Skeletal muscle cell (primary cell): ENCODE data around the gene SYT2.
"Not testable (repeated sequence)": the region's sequence is repeated elsewhere in the genome, so short reads cannot be mapped to it uniquely, and the experiment has no call there.

Experiments
- DNase-seq: peaks from one replicate; pipeline ENCODE4 v3.0.0-alpha.2; 2010; ENCODE audit warnings: low read depth
- H3K4me3 ChIP-seq: 2 replicates; pipeline ENCODE4 v1.5.1; 2011; ENCODE audit warnings: low read depth, mild to moderate bottlenecking, control low read depth, low read length, moderate library complexity

The SYT2 gene

DNA sequence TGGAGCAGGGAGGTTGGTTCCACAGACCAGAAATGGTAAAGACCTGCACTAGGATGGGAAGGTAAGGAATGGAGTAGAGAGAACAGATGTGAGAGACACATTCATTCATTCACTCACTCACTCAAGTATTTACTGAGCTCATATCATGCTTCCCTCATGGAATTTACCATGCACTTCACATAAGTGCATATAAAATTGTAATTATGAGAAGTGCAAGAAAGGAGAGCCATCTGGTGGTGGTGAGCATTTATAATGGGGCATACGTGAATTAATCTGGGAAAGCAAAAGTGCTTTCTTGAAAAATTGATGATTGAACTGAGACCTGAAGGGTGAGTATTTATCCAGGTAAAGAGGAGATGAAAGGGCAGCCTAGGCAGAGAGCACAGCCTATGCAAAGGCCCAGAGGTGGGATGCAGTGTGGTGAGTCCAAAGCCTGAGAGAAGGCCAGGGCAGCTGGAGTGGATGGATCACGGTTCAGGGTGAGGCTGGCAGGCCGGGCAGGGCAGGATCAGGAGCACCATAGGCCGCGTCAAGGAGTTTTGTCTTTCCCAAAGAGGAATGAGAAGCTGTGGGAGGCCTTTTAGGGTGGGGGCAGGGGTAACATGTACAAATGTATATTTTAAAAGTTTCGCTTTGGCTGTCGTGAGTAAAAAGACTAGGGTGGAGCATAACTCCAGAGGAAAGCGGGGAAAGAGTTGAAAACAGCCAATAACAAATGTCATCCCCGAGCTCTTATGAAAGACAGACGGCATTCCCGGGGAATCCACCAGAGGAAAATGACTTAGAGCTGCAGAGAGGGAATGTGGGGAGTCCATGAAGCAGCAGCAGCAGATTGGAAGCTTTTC, 95.7 kb downstream of the SYT2 start:
- DNase-seq, H3K4me3 ChIP-seq: not testable (repeated sequence)

DNA sequence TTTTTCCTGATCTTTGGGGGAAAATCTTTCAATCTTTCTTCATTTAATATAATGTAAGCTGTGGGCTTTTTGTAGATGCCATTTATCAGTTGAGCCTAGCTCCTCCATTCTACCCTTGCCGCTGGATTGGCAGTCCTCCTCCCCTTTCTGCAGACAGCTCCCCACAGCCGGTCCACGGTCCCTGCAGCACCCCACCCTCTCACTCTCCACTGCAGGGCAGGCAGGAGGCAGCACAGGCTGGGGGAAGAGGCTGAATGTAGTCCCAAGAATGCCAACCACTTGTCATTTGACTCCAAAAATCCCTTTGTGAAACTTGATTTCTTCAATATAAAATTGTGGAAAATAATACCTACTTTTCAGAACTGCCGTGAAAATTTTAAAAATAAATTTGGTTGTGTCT, 96.7 kb downstream of the SYT2 start:
- no peak overlapping the region for H3K4me3 ChIP-seq
- DNase-seq = no peak

DNA sequence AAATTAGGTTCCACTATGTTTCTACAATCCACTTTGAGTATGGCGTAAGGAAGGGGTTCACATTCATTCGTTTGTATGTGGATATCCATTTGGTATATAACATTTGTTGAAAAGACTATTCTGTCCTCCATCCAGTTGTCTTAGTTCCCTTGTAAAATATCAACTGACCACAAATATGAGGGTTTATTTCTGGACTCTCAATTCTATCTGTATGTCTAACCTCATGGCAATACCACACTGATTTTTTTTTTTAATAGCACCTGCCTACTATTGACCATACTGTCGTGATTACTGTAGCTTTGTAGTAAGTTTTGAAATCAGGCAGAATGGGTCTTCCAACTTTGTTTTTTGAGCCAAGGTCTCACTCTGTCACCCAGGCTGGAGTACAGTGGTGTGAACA, 98.2 kb downstream of the SYT2 start:
- not testable (repeated sequence) for DNase-seq

DNA sequence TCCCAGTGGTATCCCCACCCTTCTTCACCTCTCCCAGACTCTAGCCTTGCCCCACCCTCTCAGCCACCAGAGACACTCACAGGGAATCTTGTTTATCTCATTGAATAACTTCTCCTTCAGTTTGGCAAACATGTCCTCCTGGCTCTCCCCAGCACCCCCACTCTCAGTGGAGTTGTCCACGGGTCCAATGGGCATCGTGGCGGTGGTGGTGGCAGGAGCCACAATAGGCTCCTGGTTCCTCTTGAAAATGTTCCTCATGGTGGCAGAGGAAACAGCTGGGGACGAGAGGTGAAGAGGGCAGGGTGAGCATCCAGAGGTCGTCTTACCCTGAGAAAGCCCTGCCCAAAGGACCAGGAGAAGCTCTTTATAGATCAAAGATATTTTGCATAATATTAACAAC, 104.7 kb downstream of the SYT2 start:
- H3K4me3 ChIP-seq = no peak overlapping the region
- DNase-seq = no peak

More for the DNA sequence above, 98.2 kb downstream of the SYT2 start:
- H3K4me3 ChIP-seq = not testable (repeated sequence)

DNA sequence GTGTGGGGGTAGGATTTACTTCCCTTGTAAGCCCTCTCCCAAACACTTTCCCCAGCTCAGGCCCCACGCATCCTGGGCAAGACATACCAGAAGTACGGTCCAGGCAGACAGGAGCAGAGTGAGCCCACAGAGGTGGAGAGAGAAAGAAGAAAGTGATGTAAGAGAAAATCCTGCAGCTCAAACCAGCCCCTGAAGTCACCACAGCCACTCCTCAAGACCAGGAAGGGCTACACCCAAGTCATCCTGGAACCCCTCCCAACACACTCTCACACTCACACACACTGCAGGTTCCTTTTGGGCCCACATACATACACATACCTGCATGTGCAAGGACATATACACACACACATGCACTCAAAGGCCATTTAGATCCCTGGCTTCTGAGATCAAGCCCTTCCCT, 106.8 kb downstream of the SYT2 start:
- DNase-seq = no peak

DNA sequence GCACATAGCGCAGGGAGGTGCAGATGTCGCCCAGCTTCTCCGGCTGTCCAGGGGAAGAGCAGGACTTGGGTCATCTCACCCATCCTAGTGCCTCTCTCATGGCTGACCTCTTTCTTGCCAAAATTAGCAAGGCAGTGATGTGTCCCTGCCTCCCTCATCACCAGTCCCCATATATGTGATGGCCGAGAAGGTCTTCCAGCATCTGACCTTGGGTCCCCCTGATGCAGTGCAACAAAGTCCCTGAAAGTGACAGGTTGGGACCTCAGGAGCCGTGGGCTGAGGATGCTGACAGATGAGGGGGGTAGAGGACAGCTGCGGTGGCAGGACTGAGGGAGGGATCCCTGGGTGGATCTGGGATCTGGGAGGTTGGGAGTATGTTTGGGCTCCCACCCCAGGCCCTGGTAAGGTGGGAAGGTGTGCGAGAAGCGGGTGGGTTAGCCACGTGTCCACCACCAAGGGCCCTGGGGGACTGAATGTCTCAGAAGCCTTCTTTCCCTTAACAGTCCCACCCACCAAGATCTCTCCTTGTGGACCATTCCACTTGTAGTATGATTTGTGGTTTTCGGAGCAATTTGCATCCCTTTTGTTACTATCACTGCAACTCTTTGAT, 109.7 kb downstream of the SYT2 start:
- H3K4me3 ChIP-seq = no peak overlapping the region
- DNase-seq = no peak

More for the DNA sequence above, 106.8 kb downstream of the SYT2 start:
- no peak overlapping the region for H3K4me3 ChIP-seq

DNA sequence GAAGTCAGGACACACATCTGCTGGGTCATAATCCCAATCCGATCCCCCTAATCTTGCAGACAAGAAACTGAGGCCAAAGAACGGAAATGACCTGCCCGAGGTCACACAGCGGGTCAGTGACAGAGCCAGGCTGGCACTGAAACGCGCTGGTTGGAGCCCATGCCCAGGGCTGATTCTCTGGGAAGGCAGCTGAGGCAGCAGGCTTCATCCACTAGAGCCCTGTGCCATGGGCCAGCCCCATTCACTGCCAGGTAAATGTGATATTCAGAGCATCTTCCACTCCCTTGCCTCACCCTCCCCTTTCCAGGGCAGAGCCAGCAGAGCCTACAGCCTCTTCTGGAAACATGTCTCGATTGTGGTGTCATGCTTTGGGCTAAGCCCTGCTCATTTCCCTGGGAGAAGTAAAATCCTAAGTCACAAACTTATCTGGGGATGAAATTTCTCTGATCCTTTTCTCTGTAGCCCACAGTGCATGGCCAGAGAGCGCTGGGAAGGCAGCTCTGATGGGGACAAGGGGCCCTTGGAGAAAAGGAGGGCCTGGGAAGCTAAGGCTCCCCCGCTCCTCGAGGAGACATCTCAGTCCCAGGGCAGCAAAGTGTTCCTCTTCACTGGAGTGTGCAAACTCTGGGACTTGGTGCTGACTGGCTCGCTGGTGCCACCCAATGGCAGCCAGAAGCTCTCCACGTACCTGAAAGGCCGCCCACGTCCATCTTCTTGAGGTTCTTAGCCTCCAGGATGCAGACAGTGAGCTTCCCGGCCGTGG, 110.4 kb downstream of the SYT2 start:
- H3K4me3 ChIP-seq = no peak overlapping the region
- no peak for DNase-seq

DNA sequence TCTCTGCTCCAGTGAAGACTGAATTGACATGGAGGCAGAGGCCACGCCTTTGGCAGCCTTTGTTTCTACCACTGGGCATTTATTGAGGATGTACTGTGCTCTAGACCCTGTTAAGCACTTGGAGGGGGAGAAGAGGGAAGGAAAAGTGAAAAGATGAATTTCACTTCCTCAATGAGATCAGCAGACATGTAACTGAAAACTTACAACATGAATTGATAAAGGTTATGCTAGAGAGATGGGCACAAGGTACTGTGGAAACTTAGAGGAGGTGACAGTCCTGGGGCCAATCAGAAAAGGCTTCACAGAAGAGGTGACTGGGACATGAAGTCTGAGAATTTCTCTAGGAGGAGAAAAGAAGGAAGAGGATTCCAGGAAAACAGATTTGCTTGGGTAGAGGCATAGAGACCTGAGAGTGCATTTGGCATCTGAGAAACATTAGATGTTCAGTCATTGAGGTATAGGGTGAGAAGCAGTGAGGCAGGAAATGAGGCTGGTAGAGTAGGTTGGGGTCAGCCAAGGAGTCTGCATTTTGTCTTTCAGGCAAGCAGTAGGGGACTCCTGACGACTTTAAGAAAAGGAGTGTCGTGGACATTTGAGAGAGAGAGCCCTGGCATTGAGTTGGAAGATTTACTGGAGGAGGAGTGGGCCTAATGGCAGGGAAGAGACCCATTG, 113.0 kb downstream of the SYT2 start:
- no peak for DNase-seq
- H3K4me3 ChIP-seq = no peak overlapping the region

DNA sequence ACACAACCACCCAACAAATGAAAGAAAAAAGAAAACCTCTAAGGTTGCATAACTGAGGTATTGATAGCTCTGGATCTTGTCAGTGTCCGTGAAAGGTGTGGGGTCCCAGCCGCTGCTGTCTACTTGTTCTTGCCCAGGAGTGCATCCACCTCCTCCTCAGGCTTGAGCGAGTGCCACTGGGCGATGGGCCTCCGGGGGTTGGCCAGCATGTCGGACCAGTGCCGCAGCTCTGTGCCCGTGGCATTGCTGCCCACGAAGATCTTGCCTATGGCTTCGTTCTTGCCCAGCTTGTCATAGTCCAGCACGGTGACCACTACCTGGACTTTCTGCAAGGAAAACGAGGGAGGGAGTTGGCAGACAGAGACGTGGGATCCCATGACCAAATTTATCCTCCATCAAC, 113.6 kb downstream of the SYT2 start:
- H3K4me3 ChIP-seq = no peak overlapping the region
- no peak for DNase-seq

DNA sequence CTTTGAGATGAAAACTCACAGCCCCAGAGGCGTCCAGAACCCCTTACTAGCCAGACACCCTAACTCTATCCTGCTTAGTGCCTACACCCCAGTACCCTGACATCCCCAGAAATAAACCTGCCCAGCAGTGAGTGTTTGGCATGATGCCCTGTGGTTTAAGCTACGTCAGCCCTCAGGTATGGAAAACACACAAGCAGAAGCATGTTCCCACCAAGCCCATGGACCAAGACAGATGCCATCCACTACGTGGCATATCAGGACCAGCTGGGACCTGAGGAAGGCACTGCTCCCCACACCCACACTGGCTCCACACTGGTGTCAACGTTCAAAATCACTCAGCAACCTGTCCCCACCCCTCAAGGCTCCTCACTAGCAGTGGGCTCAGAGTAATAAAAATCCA, 116.4 kb downstream of the SYT2 start:
- DNase-seq = no peak
- H3K4me3 ChIP-seq = no peak overlapping the region

DNA sequence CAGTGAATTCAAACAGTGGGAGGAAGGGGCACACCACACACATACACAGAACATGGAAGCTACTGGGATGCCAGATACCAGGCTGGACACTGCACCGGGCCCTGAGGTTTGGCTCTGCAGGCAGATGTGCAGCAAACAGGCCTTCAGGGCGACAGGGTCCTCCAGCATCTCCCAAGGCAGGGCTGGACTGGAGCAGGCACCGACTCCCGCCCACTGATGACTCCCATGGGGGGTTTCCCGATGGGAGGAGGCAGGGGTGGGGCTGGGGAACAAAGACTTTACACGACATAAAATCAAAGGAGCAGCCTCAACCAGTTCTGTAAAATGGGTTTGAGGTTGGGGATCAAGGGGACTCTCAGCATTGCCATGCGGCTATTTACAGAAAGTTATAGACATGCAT, 118.1 kb downstream of the SYT2 start:
- DNase-seq = no peak

DNA sequence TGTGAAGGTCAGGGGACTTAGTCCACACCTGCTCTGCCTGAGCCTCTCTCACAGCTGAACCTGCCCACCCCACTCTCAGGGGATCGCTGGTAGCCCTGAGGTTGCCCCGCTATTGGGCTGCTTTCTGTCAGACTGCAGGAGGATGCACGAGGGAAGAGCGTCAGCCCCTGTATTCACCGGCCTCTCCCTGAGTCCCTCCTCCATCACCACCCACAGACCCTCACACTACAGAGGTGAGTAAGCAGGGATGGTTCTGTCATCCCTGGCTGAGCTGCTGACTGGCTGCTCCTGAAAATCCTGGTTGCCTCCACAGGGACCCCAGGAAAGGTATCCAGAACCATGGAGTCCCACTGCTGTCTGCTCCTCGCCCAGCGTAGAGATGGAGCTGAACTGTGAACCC, 118.7 kb downstream of the SYT2 start:
- DNase-seq = no peak
- H3K4me3 ChIP-seq = no peak overlapping the region

More for the DNA sequence above, 118.1 kb downstream of the SYT2 start:
- H3K4me3 ChIP-seq = no peak overlapping the region

DNA sequence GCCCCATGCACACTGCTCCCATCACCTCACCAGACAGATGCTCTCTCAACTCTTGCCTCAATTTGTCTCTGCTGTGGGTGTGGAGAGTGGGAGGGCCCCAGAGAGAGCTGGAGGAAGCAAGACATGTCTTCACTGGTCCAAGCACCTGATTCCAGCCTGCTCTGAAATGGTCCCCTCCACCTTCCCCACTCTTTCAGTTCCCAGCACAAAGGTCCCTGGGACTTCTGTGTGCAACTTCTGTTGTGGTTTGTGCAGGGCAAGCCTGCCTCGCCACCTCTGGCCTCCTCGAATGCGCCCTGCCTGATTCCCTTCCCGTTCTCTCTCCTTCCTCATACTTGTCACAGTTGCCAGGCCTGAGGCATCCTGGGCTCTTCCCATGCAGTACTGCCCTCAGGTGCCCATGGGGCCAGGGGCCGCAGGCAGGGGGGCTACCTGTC, 119.3 kb downstream of the SYT2 start:
- H3K4me3 ChIP-seq = no peak overlapping the region
- no peak for DNase-seq

DNA sequence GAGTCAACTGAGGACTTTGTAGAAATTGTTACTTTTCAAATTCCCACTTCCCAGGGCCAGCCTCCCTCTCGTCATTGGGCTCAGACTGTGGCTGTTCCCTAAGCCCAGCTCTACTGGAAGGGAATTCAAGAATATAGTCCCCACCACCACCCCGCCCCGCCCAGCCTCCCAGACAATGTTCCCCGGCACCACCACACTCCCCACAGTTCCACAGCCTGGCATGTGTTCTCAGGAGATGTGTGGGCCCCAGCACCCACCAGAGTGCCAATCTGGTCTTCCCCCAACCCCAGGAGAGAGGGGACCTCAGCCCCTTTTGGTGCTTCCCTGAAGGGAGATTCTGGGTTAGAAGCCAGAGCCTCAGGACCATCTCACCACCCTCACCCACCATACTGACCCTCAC, 120.1 kb downstream of the SYT2 start:
- no peak for DNase-seq
- no peak overlapping the region for H3K4me3 ChIP-seq

DNA sequence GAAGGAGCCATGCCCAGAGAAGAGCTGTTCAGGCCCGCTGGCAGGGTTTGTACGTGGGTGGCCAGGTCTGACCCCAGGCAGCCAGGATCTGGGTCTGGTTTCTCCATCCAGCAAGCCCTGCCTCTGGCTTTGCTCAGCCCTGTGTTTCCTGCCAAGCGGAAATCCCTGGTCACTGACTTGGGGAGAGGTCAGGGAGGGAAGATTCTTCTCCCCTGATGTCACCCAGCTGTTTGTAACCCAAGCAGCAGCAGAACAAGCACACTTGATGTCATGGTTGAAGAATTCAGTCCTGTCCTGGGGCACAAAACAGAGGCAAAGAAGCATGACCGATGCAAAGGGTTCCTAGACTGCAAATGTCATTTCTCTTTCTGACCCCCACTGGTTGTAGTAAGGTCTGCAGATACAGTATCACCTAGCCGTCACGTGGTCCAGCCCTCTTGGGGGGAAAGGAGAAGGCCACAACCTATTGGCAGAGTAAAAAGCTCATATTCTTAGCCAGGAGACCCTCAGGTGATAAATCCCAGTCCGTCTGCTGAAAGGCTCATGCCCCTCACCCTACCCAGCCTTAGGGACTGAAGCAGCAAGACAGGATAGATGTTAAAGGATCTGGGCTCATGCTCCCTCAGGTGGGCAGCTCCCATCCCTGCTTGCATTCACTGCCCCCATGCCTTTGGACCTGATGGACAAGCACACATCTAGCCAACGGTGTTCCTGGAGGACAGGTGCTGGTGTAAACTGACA, 120.9 kb downstream of the SYT2 start:
- peak; percentile 97 for DNase-seq
- no peak overlapping the region for H3K4me3 ChIP-seq

DNA sequence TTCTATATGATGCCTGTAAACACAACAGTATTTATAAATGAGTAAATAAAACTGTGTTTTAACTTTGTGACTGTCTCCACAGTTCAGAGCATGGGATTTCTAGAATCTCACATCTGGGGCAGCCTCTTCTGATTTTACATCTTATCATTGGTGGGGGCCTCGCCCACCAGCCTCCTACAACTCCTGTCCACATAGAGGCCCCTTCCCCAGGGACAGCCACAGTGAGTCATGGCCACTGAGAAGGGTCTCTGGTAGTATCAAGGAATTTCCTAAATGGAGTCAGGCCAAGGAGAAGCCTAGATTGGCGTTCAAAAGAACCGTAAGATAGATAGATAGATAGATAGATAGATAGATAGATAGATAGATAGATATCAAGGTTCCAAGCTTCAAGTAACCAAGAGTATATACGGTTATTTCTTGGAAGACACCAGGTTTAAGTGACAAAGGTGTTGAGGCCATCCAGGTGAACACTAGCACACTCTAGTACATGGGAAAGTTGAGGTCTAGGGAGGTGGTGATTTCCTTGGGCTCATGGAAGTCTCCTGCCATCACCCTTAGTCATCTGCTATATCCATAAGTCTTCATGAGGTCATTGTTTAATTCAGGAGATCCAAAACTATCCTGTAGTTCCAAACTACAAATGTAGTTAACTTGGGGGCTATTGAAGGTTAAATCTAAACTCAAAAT, 121.6 kb downstream of the SYT2 start:
- no peak overlapping the region for H3K4me3 ChIP-seq
- DNase-seq = no peak

DNA sequence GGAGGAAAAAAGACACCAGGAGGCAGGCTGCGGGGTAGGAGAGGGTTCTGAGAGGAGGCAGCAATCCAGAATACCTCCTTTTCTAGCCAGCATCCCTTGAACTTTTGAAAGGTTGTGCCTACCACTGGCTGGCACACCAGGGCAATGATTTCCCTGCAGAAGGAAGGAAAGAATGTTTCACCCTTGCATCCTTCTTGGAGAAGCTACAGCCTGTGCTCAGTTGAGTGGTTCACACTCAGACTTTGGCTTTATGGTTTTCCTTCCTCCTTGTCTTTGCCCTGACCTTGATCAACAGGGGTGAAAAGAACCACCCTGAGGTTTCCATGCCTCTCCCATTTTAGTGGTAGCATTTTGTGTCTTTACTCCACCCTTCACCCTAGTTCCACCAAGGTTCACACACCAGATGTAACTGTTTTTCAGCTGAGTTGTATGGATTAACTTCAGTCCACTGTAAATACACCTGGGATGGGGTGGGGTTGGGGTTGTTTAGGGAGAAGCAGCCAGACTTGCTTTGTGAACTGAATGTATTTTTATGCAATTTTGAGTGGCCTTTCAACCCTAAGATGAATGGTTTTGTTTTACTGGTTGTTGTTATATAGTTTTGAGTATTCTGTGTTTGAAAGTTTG, 122.3 kb downstream of the SYT2 start:
- no peak overlapping the region for H3K4me3 ChIP-seq
- no peak for DNase-seq

DNA sequence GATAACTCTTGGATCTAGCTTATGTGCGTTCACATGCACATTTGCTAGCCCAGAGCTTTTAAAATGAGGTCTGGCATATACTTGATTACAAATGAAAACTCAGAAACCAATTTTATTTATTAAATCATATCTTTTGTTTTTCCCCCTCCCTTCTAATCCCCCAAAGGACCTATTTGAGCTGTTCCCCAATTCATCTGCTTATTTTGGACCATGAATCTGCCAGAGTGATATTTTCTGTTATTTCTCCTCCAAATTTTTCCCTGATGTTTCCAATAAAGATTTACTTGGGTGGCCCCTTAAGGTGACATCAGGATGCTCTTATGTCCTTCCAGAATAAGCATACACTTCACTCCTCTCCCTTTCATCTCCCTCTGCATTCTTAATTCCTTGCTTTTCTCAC, 123.4 kb downstream of the SYT2 start:
- H3K4me3 ChIP-seq = no peak overlapping the region
- no peak for DNase-seq
